GM12873 (cell line): Measurements from ENCODE around the gene HSPA1L.

Experiments used
- CTCF ChIP-seq: IDR thresholded peaks from 2 replicates; pipeline ENCODE4 v1.5.1; 2012; ENCODE audit warnings: low read depth, mild to moderate bottlenecking, moderate library complexity, low read length, control low read depth; ENCODE audit not compliant: insufficient read depth; ENCODE audit errors: missing control alignments

HSPA1L gene

GRCh38 chr6:31837369-31838113 lies 22.5 kb upstream of the HSPA1L start:
- TF ChIP-seq CTCF = no peak

GRCh38 chr6:31836474-31837368 lies 21.6 kb upstream of the HSPA1L start:
- no peak for TF ChIP-seq CTCF

- no peak for TF ChIP-seq CTCF
Observed at GRCh38 chr6:31836047-31836473, 21.0 kb upstream of the HSPA1L start.

- no peak for TF ChIP-seq CTCF
Observed at GRCh38 chr6:31834367-31835250, 19.5 kb upstream of the HSPA1L start.

- TF ChIP-seq CTCF = no peak
Observed at GRCh38 chr6:31831350-31832215, 16.5 kb upstream of the HSPA1L start.

GRCh38 chr6:31830886-31831335 lies 15.8 kb upstream of the HSPA1L start:
- TF ChIP-seq CTCF = no peak
